Sigmoid colon (tissue), 4 donors: ENCODE measurements around the gene GOT1.

ENCODE experiments used
- EP300 ChIP-seq, 4 donors: sonication (generic); formaldehyde crosslinking; IDR thresholded peaks; one replicate each; pipeline ENCODE4 v1.6.1; 2017; ENCODE audit warnings: antibody characterized with exemption in 4 of 4
- POLR2A ChIP-seq, 2 donors: fragments of 450-650 bp; IDR thresholded peaks; one replicate each; pipeline ENCODE4 v1.6.1; 2016; ENCODE audit warnings: antibody characterized with exemption in 2 of 2, mild to moderate bottlenecking in 2 of 2, moderate library complexity in 2 of 2
- POLR2AphosphoS5 ChIP-seq, 4 donors: sonication (generic); formaldehyde crosslinking; IDR thresholded peaks; one replicate each; pipeline ENCODE4 v1.6.1; 2017; ENCODE audit warnings: antibody characterized with exemption in 4 of 4
- TF ChIP-seq, protein P1 (sequence below), 4 experiments: fragments of 450-650 bp in 3 of 4; fragments of 200-600 bp in 1 of 4; IDR thresholded peaks; one replicate each; pipeline ENCODE4 v1.5.1; 2016 to 2019; ENCODE audit warnings: antibody characterized with exemption in 4 of 4, mild to moderate bottlenecking in 3 of 4, moderate library complexity in 2 of 4

DNA sequence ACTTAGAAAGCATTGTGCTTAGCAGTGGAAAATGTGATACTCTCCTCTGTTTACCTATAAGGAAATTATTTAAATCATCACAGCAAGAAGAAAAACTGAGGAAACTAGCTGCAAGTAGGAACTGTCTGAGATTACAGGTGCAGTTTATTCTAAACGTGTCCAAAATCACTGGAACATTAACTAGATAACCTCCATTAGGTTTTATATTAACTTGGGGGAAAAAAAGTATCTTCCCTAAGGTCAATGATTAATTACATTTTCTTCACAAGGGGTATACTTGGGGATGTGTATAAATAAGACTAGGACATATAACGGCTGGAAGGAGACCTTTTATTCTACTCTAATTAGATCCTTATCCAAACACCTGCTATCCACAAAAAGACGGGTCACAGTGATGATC, 3.7 kb downstream of the GOT1 start:
- TF ChIP-seq, protein P1, sequence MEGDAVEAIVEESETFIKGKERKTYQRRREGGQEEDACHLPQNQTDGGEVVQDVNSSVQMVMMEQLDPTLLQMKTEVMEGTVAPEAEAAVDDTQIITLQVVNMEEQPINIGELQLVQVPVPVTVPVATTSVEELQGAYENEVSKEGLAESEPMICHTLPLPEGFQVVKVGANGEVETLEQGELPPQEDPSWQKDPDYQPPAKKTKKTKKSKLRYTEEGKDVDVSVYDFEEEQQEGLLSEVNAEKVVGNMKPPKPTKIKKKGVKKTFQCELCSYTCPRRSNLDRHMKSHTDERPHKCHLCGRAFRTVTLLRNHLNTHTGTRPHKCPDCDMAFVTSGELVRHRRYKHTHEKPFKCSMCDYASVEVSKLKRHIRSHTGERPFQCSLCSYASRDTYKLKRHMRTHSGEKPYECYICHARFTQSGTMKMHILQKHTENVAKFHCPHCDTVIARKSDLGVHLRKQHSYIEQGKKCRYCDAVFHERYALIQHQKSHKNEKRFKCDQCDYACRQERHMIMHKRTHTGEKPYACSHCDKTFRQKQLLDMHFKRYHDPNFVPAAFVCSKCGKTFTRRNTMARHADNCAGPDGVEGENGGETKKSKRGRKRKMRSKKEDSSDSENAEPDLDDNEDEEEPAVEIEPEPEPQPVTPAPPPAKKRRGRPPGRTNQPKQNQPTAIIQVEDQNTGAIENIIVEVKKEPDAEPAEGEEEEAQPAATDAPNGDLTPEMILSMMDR (IDR thresholded peaks at IDR 0.05) = no peak
- TF ChIP-seq EP300 (IDR thresholded peaks at IDR 0.05) = no peak
- no peak for TF ChIP-seq POLR2A (IDR thresholded peaks at IDR 0.05)
- no peak for TF ChIP-seq POLR2AphosphoS5 (IDR thresholded peaks at IDR 0.05)
